Neuronal stem cell (in vitro differentiated cells): ENCODE results near the gene NRK.
"Not testable (repeated sequence)": the region's sequence is repeated elsewhere in the genome, so short reads cannot be mapped to it uniquely, and the experiment has no call there.

Source experiments
- DNase-seq: peaks from one replicate; pipeline ENCODE4 v3.0.0-alpha.2; 2013; ENCODE audit warnings: low spot score
- H2AFZ ChIP-seq: one replicate; pipeline ENCODE4 v1.6.1; 2013; ENCODE audit warnings: mild to moderate bottlenecking, low read length, inconsistent platforms
- H2AK5ac ChIP-seq: 2 replicates; pipeline ENCODE4 v1.6.1; 2013; ENCODE audit warnings: low read depth, mild to moderate bottlenecking, inconsistent platforms, low read length, moderate library complexity, mixed read lengths
- H2BK120ac ChIP-seq: 2 replicates; pipeline ENCODE4 v1.6.1; 2013; ENCODE audit warnings: low read depth, mild to moderate bottlenecking, inconsistent platforms, low read length, moderate library complexity, mixed read lengths
- H2BK12ac ChIP-seq: one replicate; pipeline ENCODE4 v1.6.1; 2013; ENCODE audit warnings: low read length, inconsistent platforms
- H2BK15ac ChIP-seq: 2 replicates; pipeline ENCODE4 v1.6.1; 2013; ENCODE audit warnings: mild to moderate bottlenecking, low read length, inconsistent platforms, mixed read lengths
- H2BK5ac ChIP-seq: one replicate; pipeline ENCODE4 v1.6.1; 2013; ENCODE audit warnings: inconsistent platforms, mild to moderate bottlenecking, low read length, moderate library complexity
- H3K14ac ChIP-seq: one replicate; pipeline ENCODE4 v1.6.1; 2013; ENCODE audit warnings: low read length, inconsistent platforms
- H3K18ac ChIP-seq: 2 replicates; pipeline ENCODE4 v1.6.1; 2013; ENCODE audit warnings: low read length, inconsistent platforms
- H3K23ac ChIP-seq: 2 replicates; pipeline ENCODE4 v1.6.1; 2013; ENCODE audit warnings: low read depth, mild to moderate bottlenecking, mixed read lengths, low read length, inconsistent platforms; ENCODE audit not compliant: poor library complexity
- H3K27ac ChIP-seq: replicated peaks from 3 replicates; pipeline ENCODE4 v1.5.1; 2013; ENCODE audit warnings: low read length, inconsistent platforms
- H3K27me3 ChIP-seq, 3 experiments: 2 replicates each; pipeline ENCODE4 v1.6.1; 2013; ENCODE audit warnings: low read length in 3 of 3, mild to moderate bottlenecking in 2 of 3, inconsistent platforms in 1 of 3, low read depth in 1 of 3, mixed read lengths in 1 of 3, moderate library complexity in 1 of 3; ENCODE audit not compliant: control insufficient read depth in 3 of 3, insufficient read depth in 3 of 3
- H3K36me3 ChIP-seq, 2 donors: replicated peaks in 1 of 2; 2 replicates each; pipeline ENCODE4 v1.6.1; 2013; ENCODE audit warnings: low read length in 2 of 2; ENCODE audit not compliant: control insufficient read depth in 2 of 2, insufficient read depth in 2 of 2
- H3K4ac ChIP-seq: 2 replicates; pipeline ENCODE4 v1.6.1; 2013; ENCODE audit warnings: inconsistent platforms, mild to moderate bottlenecking, low read length, moderate library complexity
- H3K4me1 ChIP-seq, 2 donors: 1 replicate in 1 of 2; 2 replicates in 1 of 2; pipeline ENCODE4 v1.6.1; 2013; ENCODE audit warnings: low read length in 2 of 2, low read depth in 1 of 2; ENCODE audit not compliant: control insufficient read depth in 2 of 2, insufficient read depth in 1 of 2
- H3K4me2 ChIP-seq: one replicate; pipeline ENCODE4 v1.6.1; 2013; ENCODE audit warnings: mild to moderate bottlenecking, low read length, inconsistent platforms; ENCODE audit not compliant: insufficient read depth, poor library complexity, severe bottlenecking
- H3K4me3 ChIP-seq, 2 donors: 2 replicates each; pipeline ENCODE4 v1.5.1; 2013; ENCODE audit warnings: low read length in 2 of 2, mild to moderate bottlenecking in 2 of 2, inconsistent platforms in 1 of 2, moderate library complexity in 1 of 2
- H3K79me1 ChIP-seq: one replicate; pipeline ENCODE4 v1.6.1; 2013; ENCODE audit warnings: low read depth, mild to moderate bottlenecking, inconsistent platforms, low read length, moderate library complexity
- H3K9ac ChIP-seq: one replicate; pipeline ENCODE4 v1.6.1; 2013; ENCODE audit warnings: mild to moderate bottlenecking, low read depth, low read length, inconsistent platforms; ENCODE audit not compliant: poor library complexity
- H3K9me3 ChIP-seq, 2 donors: replicated peaks in 1 of 2; 2 replicates each; pipeline versions ENCODE3 to v1.6.1; 2013; ENCODE audit warnings: low read length in 2 of 2, mild to moderate bottlenecking in 2 of 2, inconsistent platforms in 1 of 2, low read depth in 1 of 2, mixed read lengths in 1 of 2, moderate library complexity in 1 of 2; ENCODE audit not compliant: control insufficient read depth in 2 of 2, insufficient read depth in 1 of 2
- H4K8ac ChIP-seq: one replicate; pipeline ENCODE4 v1.6.1; 2013; ENCODE audit warnings: low read depth, mild to moderate bottlenecking, inconsistent platforms, low read length, moderate library complexity
- H4K91ac ChIP-seq: one replicate; pipeline ENCODE4 v1.6.1; 2013; ENCODE audit warnings: low read length, low read depth, mild to moderate bottlenecking, inconsistent platforms; ENCODE audit not compliant: poor library complexity
- WGBS, 2 donors: extraction: QIAGEN DNeasy Blood & Tissue Kit; methylation state at CpG; one replicate each; pipeline ENCODE4 v1.1.7; 2013; ENCODE audit warnings: missing lambda C conversion rate in 2 of 2, mixed read lengths in 1 of 2; ENCODE audit not compliant: insufficient read length in 2 of 2, insufficient replicate concordance in 1 of 2; ENCODE audit errors: extremely low coverage in 2 of 2; 5-methylcytosine and 5-hydroxymethylcytosine counted together

The NRK gene

GRCh38 chrX:105829011-105829410 is 6.7 kb downstream of the NRK start:
- no peak overlapping the region for H4K8ac ChIP-seq
- H3K36me3 ChIP-seq: no peaks in the 10 kb centered on the region
- no peak overlapping the region for H2BK12ac ChIP-seq
- H3K18ac ChIP-seq: no peak overlapping the region
- H3K79me1 ChIP-seq: no peaks in the 10 kb centered on the region
- no peak overlapping the region for H3K9ac ChIP-seq
- no peak for DNase-seq
- no peaks in the 10 kb centered on the region for H3K9me3 ChIP-seq
- no peak overlapping the region for H3K14ac ChIP-seq
- H2AFZ ChIP-seq: no peak overlapping the region
- no peak overlapping the region for H2BK120ac ChIP-seq
- no peaks in the 10 kb centered on the region for H3K4me1 ChIP-seq
- H3K27me3 ChIP-seq: peaks cover 0 to 9% (median 3%) of the 10 kb centered on the region in 3 experiments
- no peak overlapping the region for H4K91ac ChIP-seq
- H3K27ac ChIP-seq: no peak overlapping the region
- no peak overlapping the region for H2BK15ac ChIP-seq
- no peak overlapping the region for H3K4me2 ChIP-seq
- H3K23ac ChIP-seq: no peak overlapping the region
- no peak overlapping the region for H2BK5ac ChIP-seq
- no peak overlapping the region for H3K4ac ChIP-seq
- no peak overlapping the region for H3K4me3 ChIP-seq
- no peak overlapping the region for H2AK5ac ChIP-seq
- WGBS, 2 donors: no CpG with 5 or more reads among the region's 1 CpG

DNA sequence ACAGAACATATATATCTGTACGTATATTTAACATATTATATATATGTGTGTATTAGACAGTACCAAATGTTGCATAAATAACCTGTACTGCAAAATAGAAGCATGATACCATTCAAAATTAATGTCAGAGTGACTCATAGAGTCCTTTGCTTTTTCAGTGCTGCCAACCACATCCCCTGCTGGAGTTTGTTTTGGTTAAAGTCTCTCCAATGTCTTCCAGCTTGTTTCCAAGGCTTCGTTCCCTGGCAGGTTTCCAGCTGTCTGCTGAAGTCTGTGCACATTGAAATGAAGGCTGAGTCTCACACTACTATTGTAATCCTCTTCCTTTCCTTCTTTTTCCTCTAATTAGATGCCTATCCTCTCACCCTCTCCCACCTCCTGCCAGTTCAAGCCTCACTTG is 14.9 kb downstream of the NRK start:
- Histone ChIP-seq H3K9ac (no peak overlapping the region), H3K4me3 (no peak overlapping the region), H3K23ac (no peak overlapping the region), H3K9me3 (no peaks in the 10 kb centered on the region), H4K91ac (no peak overlapping the region), H3K4ac (no peak overlapping the region), H3K27ac (no peak overlapping the region), H2AK5ac (no peak overlapping the region), H2BK120ac (no peak overlapping the region), H3K79me1 (no peaks in the 10 kb centered on the region), H4K8ac (no peak overlapping the region), H3K27me3 (no peaks in the 10 kb centered on the region), H3K18ac (no peak overlapping the region), H3K14ac (no peak overlapping the region), H3K4me2 (no peak overlapping the region), H3K36me3 (no peaks in the 10 kb centered on the region), H2AFZ (no peak overlapping the region), H2BK15ac (no peak overlapping the region), H2BK5ac (no peak overlapping the region), H3K4me1 (no peaks in the 10 kb centered on the region), H2BK12ac (no peak overlapping the region)
- WGBS, 2 donors: no CpG with 5 or more reads among the region's 2 CpGs
- DNase-seq: no peak

DNA sequence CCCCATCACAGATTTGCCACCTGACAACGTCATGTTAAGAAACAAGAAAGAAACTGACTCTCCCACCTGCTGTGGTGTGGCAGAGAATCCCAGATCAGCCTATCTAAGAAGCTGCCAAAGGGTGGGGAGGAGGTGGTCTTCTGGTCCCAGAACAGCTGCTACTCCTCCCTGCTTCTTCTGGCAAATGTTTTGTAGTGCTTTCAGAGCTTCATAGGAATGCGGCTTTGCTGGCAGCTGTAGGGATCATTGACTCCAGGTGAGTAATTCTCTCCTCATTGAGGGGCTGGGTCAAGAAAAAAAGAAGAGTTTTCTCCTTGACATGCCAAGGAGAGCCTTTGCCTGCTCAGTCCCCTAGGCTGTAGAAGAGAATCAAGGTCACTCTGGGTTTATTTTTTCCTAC is 23.3 kb downstream of the NRK start:
- DNase-seq: no peak
- Histone ChIP-seq H3K27ac (no peak overlapping the region), H3K4me1 (no peaks in the 10 kb centered on the region), H2AFZ (no peak overlapping the region), H2BK120ac (no peak overlapping the region), H2AK5ac (no peak overlapping the region), H3K23ac (no peak overlapping the region), H3K4ac (no peak overlapping the region), H3K9ac (no peak overlapping the region), H3K14ac (no peak overlapping the region), H2BK5ac (no peak overlapping the region), H3K36me3 (no peaks in the 10 kb centered on the region), H2BK15ac (no peak overlapping the region), H3K79me1 (no peaks in the 10 kb centered on the region), H3K4me2 (no peak overlapping the region), H3K9me3 (no peaks in the 10 kb centered on the region), H3K4me3 (no peak overlapping the region), H2BK12ac (no peak overlapping the region), H3K18ac (no peak overlapping the region), H4K8ac (no peak overlapping the region), H4K91ac (no peak overlapping the region), H3K27me3 (no peaks in the 10 kb centered on the region)
- no CpG with 5 or more reads among the region's 2 CpGs for WGBS, 2 donors

GRCh38 chrX:105850100-105850499 is 27.8 kb downstream of the NRK start:
- no CpG with 5 or more reads among the region's 2 CpGs for WGBS, 2 donors

More at GRCh38 chrX:105850100-105850499, 27.8 kb downstream of the NRK start:
- H2AFZ ChIP-seq, H3K36me3 ChIP-seq, H3K27ac ChIP-seq, H3K79me1 ChIP-seq, H3K27me3 ChIP-seq, H2BK15ac ChIP-seq, H4K8ac ChIP-seq, H4K91ac ChIP-seq, H3K9me3 ChIP-seq, H3K4me1 ChIP-seq, H3K23ac ChIP-seq, H3K18ac ChIP-seq, H3K9ac ChIP-seq, H2BK120ac ChIP-seq, DNase-seq, H3K14ac ChIP-seq, H3K4me2 ChIP-seq, H3K4ac ChIP-seq, H2BK5ac ChIP-seq, H2AK5ac ChIP-seq, H3K4me3 ChIP-seq, H2BK12ac ChIP-seq: not testable (repeated sequence)
